Glutamatergic neuron (in vitro differentiated cells): ENCODE measurements around the gene CNDP2. TPM values are rescaled to one million over a fixed set of nuclear protein-coding genes. Genes with fewer than 3 reads are reported as not detected.
A peak's percentile ranks its signal among the peaks of the same experiment; 100 is the strongest.
"Not testable (repeated sequence)": the region's sequence is repeated elsewhere in the genome, so short reads cannot be mapped to it uniquely, and the experiment has no call there.

ENCODE experiments used
- DNase-seq: peaks from one replicate; pipeline ENCODE4 v3.0.0; 2022
- H3K27ac Mint-ChIP-seq: one replicate; pipeline ENCODE4 v1.8.0; 2020; ENCODE audit warnings: mild to moderate bottlenecking, mixed read lengths, inconsistent platforms; ENCODE audit not compliant: unreplicated experiment
- H3K27me3 Mint-ChIP-seq: one replicate; pipeline ENCODE4 v1.8.0; 2020; ENCODE audit warnings: mild to moderate bottlenecking, moderate library complexity, mixed read lengths, inconsistent platforms; ENCODE audit not compliant: unreplicated experiment
- H3K36me3 Mint-ChIP-seq: one replicate; pipeline ENCODE4 v1.8.0; 2020; ENCODE audit warnings: mild to moderate bottlenecking, mixed read lengths, inconsistent platforms; ENCODE audit not compliant: unreplicated experiment
- H3K4me1 Mint-ChIP-seq: one replicate; pipeline ENCODE4 v1.8.0; 2020; ENCODE audit warnings: mild to moderate bottlenecking, low read depth, mixed read lengths, inconsistent platforms; ENCODE audit not compliant: unreplicated experiment
- H3K4me3 Mint-ChIP-seq: one replicate; pipeline ENCODE4 v1.8.0; 2020; ENCODE audit warnings: mild to moderate bottlenecking, mixed read lengths, inconsistent platforms; ENCODE audit not compliant: unreplicated experiment
- H3K9me3 Mint-ChIP-seq: one replicate; pipeline ENCODE4 v1.8.0; 2020; ENCODE audit warnings: mild to moderate bottlenecking, moderate library complexity, mixed read lengths, inconsistent platforms; ENCODE audit not compliant: unreplicated experiment
- CTCF ChIP-seq: fragments of 200-600 bp; sonication (generic); IDR thresholded peaks from one replicate; pipeline ENCODE4 v1.5.0; 2021; ENCODE audit not compliant: partially characterized antibody, unreplicated experiment
- total RNA-seq: library from RNA; stranded (reverse); fragmentation: NEBNext Ultra II Directional; extraction: Animal tissue kit (Norgen Biotek cat#: 25700); gene quantifications from one replicate; pipeline ENCODE4 v1.2.1, GENCODE V29; 2021; ENCODE audit not compliant: unreplicated experiment

Gene CNDP2
- total RNA-seq, 1 donor from 2014 or later: 123 TPM

- no peak for DNase-seq
- Mint-ChIP-seq H3K27ac (peak overlapping the region; percentile 25), H3K36me3 (no peaks in the 10 kb centered on the region), H3K9me3 (peaks cover 8% of the 10 kb centered on the region), H3K27me3 (peaks cover 3% of the 10 kb centered on the region), H3K4me3 (no peak overlapping the region), H3K4me1 (peaks cover 11% of the 10 kb centered on the region)
- TF ChIP-seq CTCF: no peak
These were observed 2.8 kb downstream of the CNDP2 start for GRCh38 chr18:74498712-74499627.

GRCh38 chr18:74499633-74500032, 3.5 kb downstream of the CNDP2 start:
- Mint-ChIP-seq H3K36me3 (no peaks in the 10 kb centered on the region), H3K27ac (no peak overlapping the region), H3K27me3 (peaks cover 3% of the 10 kb centered on the region), H3K9me3 (peaks cover 8% of the 10 kb centered on the region), H3K4me3 (no peak overlapping the region), H3K4me1 (peaks cover 11% of the 10 kb centered on the region)
- TF ChIP-seq CTCF: no peak
- no peak for DNase-seq

GRCh38 chr18:74500372-74500771, 4.2 kb downstream of the CNDP2 start:
- TF ChIP-seq CTCF: no peak
- no peak overlapping the region for H3K27ac Mint-ChIP-seq
- peaks cover 11% of the 10 kb centered on the region for H3K4me1 Mint-ChIP-seq
- DNase-seq: no peak
- peaks cover 3% of the 10 kb centered on the region for H3K27me3 Mint-ChIP-seq
- no peak overlapping the region for H3K4me3 Mint-ChIP-seq
- no peaks in the 10 kb centered on the region for H3K36me3 Mint-ChIP-seq
- H3K9me3 Mint-ChIP-seq: peaks cover 8% of the 10 kb centered on the region

- H3K36me3 Mint-ChIP-seq, H3K9me3 Mint-ChIP-seq, DNase-seq, H3K27me3 Mint-ChIP-seq, H3K4me3 Mint-ChIP-seq: not testable (repeated sequence)
- Mint-ChIP-seq H3K4me1 (peaks cover 11% of the 10 kb centered on the region), H3K27ac (peak overlapping the region; percentile 52)
These were observed 4.6 kb downstream of the CNDP2 start for GRCh38 chr18:74500774-74501173.

- H3K27ac Mint-ChIP-seq: no peak overlapping the region
- H3K27me3 Mint-ChIP-seq: no peaks in the 10 kb centered on the region
- peaks cover 11% of the 10 kb centered on the region for H3K4me1 Mint-ChIP-seq
- no peak overlapping the region for H3K4me3 Mint-ChIP-seq
- peaks cover 3% of the 10 kb centered on the region for H3K9me3 Mint-ChIP-seq
- H3K36me3 Mint-ChIP-seq: no peaks in the 10 kb centered on the region
- no peak for TF ChIP-seq CTCF
- DNase-seq: no peak
These were observed 5.2 kb downstream of the CNDP2 start for GRCh38 chr18:74501386-74501785.
